Activated CD8-positive, alpha-beta memory T cell treated with anti-CD3 and anti-CD28 coated beads for 4 hours (primary cell): ENCODE data around the gene ACKR2.

Source experiments
- DNase-seq, 2 donors: peaks; one replicate each; pipeline ENCODE4 v3.0.0-alpha.2; 2020; ENCODE audit warnings: low read depth in 2 of 2

ACKR2 gene

GRCh38 chr3:42887084-42887483 is 77.8 kb downstream of the ACKR2 start:
- no peak for DNase-seq

- DNase-seq, result no peak
These were observed 81.8 kb downstream of the ACKR2 start for GRCh38 chr3:42891042-42891441.

- no peak for DNase-seq
These were observed 82.9 kb downstream of the ACKR2 start for GRCh38 chr3:42892169-42892568.

- DNase-seq, result no peak
These were observed 83.6 kb downstream of the ACKR2 start for GRCh38 chr3:42892807-42893206.

- DNase-seq, result no peak
These were observed 85.7 kb downstream of the ACKR2 start for GRCh38 chr3:42894698-42895579.

GRCh38 chr3:42895580-42895868 is 86.3 kb downstream of the ACKR2 start:
- no peak for DNase-seq

GRCh38 chr3:42898896-42899675 is 89.8 kb downstream of the ACKR2 start:
- DNase-seq, result no peak

- no peak for DNase-seq
These were observed 91.2 kb downstream of the ACKR2 start for GRCh38 chr3:42900226-42901072.

- DNase-seq, result no peak
These were observed 91.8 kb downstream of the ACKR2 start for GRCh38 chr3:42901073-42901415.

- no peak for DNase-seq
These were observed 93.0 kb downstream of the ACKR2 start for GRCh38 chr3:42902257-42902656.

GRCh38 chr3:42904076-42904475 is 94.8 kb downstream of the ACKR2 start:
- no peak for DNase-seq

- DNase-seq, result no peak
These were observed 96.5 kb downstream of the ACKR2 start for GRCh38 chr3:42905740-42906069.

GRCh38 chr3:42906070-42906847 is 97.0 kb downstream of the ACKR2 start, which contains the start of gene ZNF662:
TSS of gene ZNF662 (plus strand) at chr3:42906142. CDS start at chr3:42908115, 1,973 bp downstream.
- DNase-seq, result no peak

- no peak for DNase-seq
These were observed 97.6 kb downstream of the ACKR2 start for GRCh38 chr3:42906848-42907183.

- DNase-seq, result no peak
These were observed 99.4 kb downstream of the ACKR2 start for GRCh38 chr3:42908675-42909074.

GRCh38 chr3:42911551-42911950 is 102.3 kb downstream of the ACKR2 start:
- no peak for DNase-seq

GRCh38 chr3:42914771-42915515 is 105.7 kb downstream of the ACKR2 start:
- DNase-seq, result no peak
